T-helper 17 cell (primary cell): ENCODE results near the gene SLC38A6. TPM values are rescaled to one million over a fixed set of nuclear protein-coding genes. Genes with fewer than 3 reads are reported as not detected.

ENCODE experiments used
- total RNA-seq, 4 donors: library from RNA in 2 of 4; stranded (reverse) in 2 of 4; gene quantifications; one replicate each; pipeline ENCODE4 v1.2.3 and lab custom pipeline; 2022 to 2026

The SLC38A6 gene
- total RNA-seq, 2 donors from 2014 or later, result 10.4 to 15.8 TPM

Other genes with a start within 250 kb of the SLC38A6 start
- 10 to 100 TPM; 16.1 to 19.5 TPM for gene MNAT1, start 246.5 kb upstream of the SLC38A6 start, total RNA-seq
- gene TRMT5, start 166 bp upstream of the SLC38A6 start, total RNA-seq, result 1 to 10 TPM; 2.8 to 3.6 TPM